ENCODE data around the gene CENPA.

DNA sequence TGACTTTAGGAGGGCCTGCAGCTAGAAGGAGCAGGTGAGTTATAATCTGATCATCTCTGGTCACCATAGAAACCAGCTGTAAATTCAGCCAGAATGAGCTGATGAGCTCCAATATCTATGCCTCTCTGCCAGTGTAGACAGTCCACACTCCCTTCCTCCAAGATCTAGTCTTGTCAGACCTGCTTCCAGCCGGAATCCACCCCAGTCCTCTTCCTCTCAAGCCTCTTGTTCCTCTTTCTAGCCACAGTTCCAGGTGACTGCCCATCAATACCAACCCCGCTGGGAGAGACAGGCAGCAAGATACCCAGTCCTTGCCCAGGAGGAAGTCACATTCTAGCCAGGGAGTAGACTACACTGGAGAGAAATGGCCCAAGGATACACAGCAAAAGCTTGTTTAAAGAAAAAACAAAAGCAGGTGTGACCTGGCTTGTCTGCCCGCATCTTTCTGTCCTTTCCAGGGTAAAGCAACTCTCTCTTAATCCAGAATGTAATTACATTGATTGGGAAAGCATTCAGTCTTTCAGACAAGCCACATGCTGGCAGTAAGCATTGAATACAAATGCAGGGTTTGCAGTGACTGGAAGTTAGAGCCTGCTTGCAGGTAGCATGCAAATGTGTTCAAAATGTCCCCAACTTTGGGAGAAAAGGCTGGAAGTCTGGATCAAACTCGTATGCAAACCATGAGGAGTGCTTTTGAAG is 30.7 kb upstream of the CENPA start:
- TF ChIP-seq EZH2 (IDR thresholded peaks at IDR 0.05) (no peak), EZH2phosphoT487 (IDR thresholded peaks at IDR 0.05) (no peak)
- TF ChIP-seq, protein P1, sequence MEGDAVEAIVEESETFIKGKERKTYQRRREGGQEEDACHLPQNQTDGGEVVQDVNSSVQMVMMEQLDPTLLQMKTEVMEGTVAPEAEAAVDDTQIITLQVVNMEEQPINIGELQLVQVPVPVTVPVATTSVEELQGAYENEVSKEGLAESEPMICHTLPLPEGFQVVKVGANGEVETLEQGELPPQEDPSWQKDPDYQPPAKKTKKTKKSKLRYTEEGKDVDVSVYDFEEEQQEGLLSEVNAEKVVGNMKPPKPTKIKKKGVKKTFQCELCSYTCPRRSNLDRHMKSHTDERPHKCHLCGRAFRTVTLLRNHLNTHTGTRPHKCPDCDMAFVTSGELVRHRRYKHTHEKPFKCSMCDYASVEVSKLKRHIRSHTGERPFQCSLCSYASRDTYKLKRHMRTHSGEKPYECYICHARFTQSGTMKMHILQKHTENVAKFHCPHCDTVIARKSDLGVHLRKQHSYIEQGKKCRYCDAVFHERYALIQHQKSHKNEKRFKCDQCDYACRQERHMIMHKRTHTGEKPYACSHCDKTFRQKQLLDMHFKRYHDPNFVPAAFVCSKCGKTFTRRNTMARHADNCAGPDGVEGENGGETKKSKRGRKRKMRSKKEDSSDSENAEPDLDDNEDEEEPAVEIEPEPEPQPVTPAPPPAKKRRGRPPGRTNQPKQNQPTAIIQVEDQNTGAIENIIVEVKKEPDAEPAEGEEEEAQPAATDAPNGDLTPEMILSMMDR (IDR thresholded peaks at IDR 0.05), result no peak

Data from neural progenitor cell (in vitro differentiated cells).